Measurements from ENCODE around the gene LHFPL2. TPM values are rescaled to one million over a fixed set of nuclear protein-coding genes. Genes with fewer than 3 reads are reported as not detected.

Gene LHFPL2
- total RNA-seq, 1 experiment from 2014 or later: 17.9 TPM

DNA sequence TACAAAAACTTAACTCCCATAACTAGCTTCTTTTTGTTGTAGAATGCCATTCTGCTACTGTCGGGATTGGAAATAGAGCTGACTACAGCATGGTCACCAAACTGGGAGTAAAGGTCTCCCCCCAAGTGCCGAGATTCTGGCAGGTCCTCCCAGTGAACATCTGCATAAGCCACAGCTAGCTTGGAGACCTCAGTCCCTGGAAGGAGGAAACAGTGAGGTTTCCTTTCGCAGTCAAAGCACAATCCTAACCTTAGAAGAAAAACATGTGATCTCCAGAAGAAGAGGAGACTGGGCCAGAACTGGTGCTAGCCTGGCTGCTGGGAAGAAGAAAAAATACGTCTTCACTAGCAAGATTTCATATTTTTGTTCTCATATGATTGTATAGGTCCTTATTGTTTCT, 160.7 kb downstream of the LHFPL2 start:
- Histone ChIP-seq H3K27ac (ENCODE audit: low read depth, low read length) (no peak overlapping the region), H3K4me2 (ENCODE audit: low read length) (no peak overlapping the region), H3K9me2 (ENCODE audit: insufficient read depth) (no peaks in the 10 kb centered on the region), H3K36me3 (ENCODE audit: control insufficient read depth in 1 of 2, insufficient read depth in 2 of 2, low read length in 2 of 2) (peaks cover 7 to 8% of the 10 kb centered on the region in 2 experiments; a peak in 1 of 4 replicates), H2AFZ (ENCODE audit: low read depth, low read length, poor library complexity, severe bottlenecking) (no peak overlapping the region), H3K79me2 (ENCODE audit: insufficient read depth, low read length) (no peaks in the 10 kb centered on the region), H3K9ac (ENCODE audit: low read length) (no peak overlapping the region), H3K9me3 (ENCODE audit: control insufficient read depth in 1 of 2, insufficient read depth in 1 of 2, low read depth in 1 of 2, low read length in 2 of 2) (no peaks in the 10 kb centered on the region), H3K4me1 (ENCODE audit: control insufficient read depth in 1 of 2, insufficient read depth in 2 of 2, low read length in 2 of 2) (peaks cover 0 to 6% of the 10 kb centered on the region in 2 experiments; a peak in 1 of 4 replicates), H3K4me3 (replicated peaks in 1 of 2; ENCODE audit: low read depth in 1 of 2, low read length in 2 of 2) (no peak overlapping the region), H4K20me1 (ENCODE audit: insufficient read depth) (no peaks in the 10 kb centered on the region), H3K27me3 (ENCODE audit: insufficient read depth, low read length) (no peaks in the 10 kb centered on the region)
- TF ChIP-seq CBX3 (IDR thresholded peaks at IDR 0.05; ENCODE audit: low read depth) (no peak), ZFX (IDR thresholded peaks at IDR 0.05) (no peak), REST (IDR thresholded peaks at IDR 0.05; ENCODE audit: low read depth) (no peak), EGR1 (IDR thresholded peaks at IDR 0.05; ENCODE audit: low read depth) (no peak), ZNF274 (IDR thresholded peaks at IDR 0.05; ENCODE audit: low read depth, low read length) (no peak), CTCF (IDR thresholded peaks at IDR 0.05 in 2 of 3, conservative IDR thresholded peaks at IDR 0.05 in 1 of 3; ENCODE audit: borderline replicate concordance in 1 of 3, insufficient read depth in 1 of 3, low read depth in 2 of 3, low read length in 2 of 3) (no peak), SIN3A (IDR thresholded peaks at IDR 0.05; ENCODE audit: low read depth) (no peak)
- TF ChIP-seq, protein P1, sequence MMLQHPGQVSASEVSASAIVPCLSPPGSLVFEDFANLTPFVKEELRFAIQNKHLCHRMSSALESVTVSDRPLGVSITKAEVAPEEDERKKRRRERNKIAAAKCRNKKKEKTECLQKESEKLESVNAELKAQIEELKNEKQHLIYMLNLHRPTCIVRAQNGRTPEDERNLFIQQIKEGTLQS (IDR thresholded peaks at IDR 0.05): no peak
- POLR2A ChIA-PET: no interaction called here
- no peak for DNase-seq (ENCODE audit: low read depth, low spot score)
- CTCF ChIA-PET: no interaction called here
- no TSS peak for BruUV-seq (replicated peaks)
- ATAC-seq: no peak
- RAD21 ChIA-PET (ENCODE audit: low non-redundant PET in 1 of 2, low total read pairs in 2 of 2, uncharacterized antibody in 2 of 2, unreplicated experiment in 2 of 2): no interaction called here
- intact Hi-C loops (cut with micrococcal nuclease): no loop called here
